GM19452 (cell line): ENCODE measurements around the gene FAM151B.
"Not testable (repeated sequence)": the region's sequence is repeated elsewhere in the genome, so short reads cannot be mapped to it uniquely, and the experiment has no call there.

Experiments used
- ATAC-seq: cut with Tn5 transposase; IDR thresholded peaks from one replicate; pipeline ENCODE4 v1.9.1; 2021; ENCODE audit not compliant: unreplicated experiment

FAM151B gene

GRCh38 chr5:80487829-80488721 is at the start of gene FAM151B:
FAM151B (plus strand) TSS chr5:80488100; CDS start chr5:80488124, 24 bp downstream.
- ATAC-seq = peak; percentile 90

GRCh38 chr5:80438739-80439138 is 49.2 kb upstream of the FAM151B start:
- no peak for ATAC-seq

- ATAC-seq = no peak
Observed at GRCh38 chr5:80439213-80439612, 48.7 kb upstream of the FAM151B start.

- ATAC-seq = no peak
Observed at GRCh38 chr5:80442742-80443141, 45.2 kb upstream of the FAM151B start.

GRCh38 chr5:80453366-80453765 is 34.5 kb upstream of the FAM151B start:
- no peak for ATAC-seq

- no peak for ATAC-seq
Observed at GRCh38 chr5:80463269-80463668, 24.6 kb upstream of the FAM151B start.

GRCh38 chr5:80466669-80467485 is 21.0 kb upstream of the FAM151B start:
- no peak for ATAC-seq

- ATAC-seq = no peak
Observed at GRCh38 chr5:80468131-80468530, 19.8 kb upstream of the FAM151B start.

GRCh38 chr5:80470631-80471030 is 17.3 kb upstream of the FAM151B start:
- not testable (repeated sequence) for ATAC-seq

- no peak for ATAC-seq
Observed at GRCh38 chr5:80474929-80475328, 13.0 kb upstream of the FAM151B start.

GRCh38 chr5:80479713-80480112 is 8.2 kb upstream of the FAM151B start:
- no peak for ATAC-seq

- no peak for ATAC-seq
Observed at GRCh38 chr5:80480354-80480753, 7.5 kb upstream of the FAM151B start.

- peak; percentile 64 for ATAC-seq
Observed at GRCh38 chr5:80481019-80481893, 6.6 kb upstream of the FAM151B start.

- ATAC-seq = no peak
Observed at GRCh38 chr5:80482578-80482977, 5.3 kb upstream of the FAM151B start.

- no peak for ATAC-seq
Observed at GRCh38 chr5:80483636-80484232, 4.2 kb upstream of the FAM151B start.

- no peak for ATAC-seq
Observed at GRCh38 chr5:80487444-80487828, 464 bp upstream of the FAM151B start.

GRCh38 chr5:80491296-80491695 is 3.4 kb downstream of the FAM151B start:
- no peak for ATAC-seq

GRCh38 chr5:80492741-80493140 is 4.8 kb downstream of the FAM151B start:
- no peak for ATAC-seq

- not testable (repeated sequence) for ATAC-seq
Observed at GRCh38 chr5:80493443-80493842, 5.5 kb downstream of the FAM151B start.

- ATAC-seq = no peak
Observed at GRCh38 chr5:80495891-80496290, 8.0 kb downstream of the FAM151B start.

- ATAC-seq = no peak
Observed at GRCh38 chr5:80502800-80503199, 14.9 kb downstream of the FAM151B start.
